H9 (cell line): ENCODE results near the gene FCMR. TPM values are rescaled to one million over a fixed set of nuclear protein-coding genes. Genes with fewer than 3 reads are reported as not detected.

Experiments used
- DNase-seq: peaks from one replicate; pipeline ENCODE4 v3.0.0-alpha.2; 2017
- H2AFZ ChIP-seq: one replicate; pipeline ENCODE4 v1.6.1; 2013; ENCODE audit warnings: mild to moderate bottlenecking, low read length, control low read depth, moderate library complexity
- H2AK5ac ChIP-seq: 2 replicates; pipeline ENCODE4 v1.6.1; 2013; ENCODE audit warnings: low read length, control low read depth, mixed read lengths; ENCODE audit not compliant: insufficient read length
- H2BK120ac ChIP-seq: one replicate; pipeline ENCODE4 v1.6.1; 2013; ENCODE audit warnings: low read depth, mild to moderate bottlenecking, low read length, control low read depth, inconsistent platforms; ENCODE audit not compliant: poor library complexity, severe bottlenecking
- H2BK12ac ChIP-seq: 2 replicates; pipeline ENCODE4 v1.6.1; 2013; ENCODE audit warnings: low read length, control low read depth, mixed read lengths, low read depth; ENCODE audit not compliant: insufficient read length
- H2BK15ac ChIP-seq: 2 replicates; pipeline ENCODE4 v1.6.1; 2013; ENCODE audit warnings: low read depth, low read length, control low read depth
- H2BK20ac ChIP-seq: one replicate; pipeline ENCODE4 v1.6.1; 2013; ENCODE audit warnings: low read depth, mild to moderate bottlenecking, low read length, control low read depth, inconsistent platforms; ENCODE audit not compliant: poor library complexity, severe bottlenecking
- H2BK5ac ChIP-seq: 2 replicates; pipeline ENCODE4 v1.6.1; 2013; ENCODE audit warnings: low read length, control low read depth, mixed read lengths; ENCODE audit not compliant: insufficient read length
- H3K14ac ChIP-seq: 2 replicates; pipeline ENCODE4 v1.6.1; 2013; ENCODE audit warnings: low read length, control low read depth; ENCODE audit not compliant: insufficient read depth
- H3K18ac ChIP-seq: 2 replicates; pipeline ENCODE4 v1.6.1; 2013; ENCODE audit warnings: low read depth, mild to moderate bottlenecking, mixed read lengths, low read length, control low read depth; ENCODE audit not compliant: insufficient read length
- H3K23ac ChIP-seq: 2 replicates; pipeline ENCODE4 v1.6.1; 2013; ENCODE audit warnings: low read length, control low read depth, mixed read lengths, low read depth; ENCODE audit not compliant: insufficient read length
- H3K23me2 ChIP-seq: 2 replicates; pipeline ENCODE4 v1.6.1; 2013; ENCODE audit warnings: low read depth, mild to moderate bottlenecking, mixed read lengths, low read length, control low read depth; ENCODE audit not compliant: insufficient read length, poor library complexity, severe bottlenecking
- H3K27ac ChIP-seq: 2 replicates; pipeline ENCODE4 v1.5.1; 2013; ENCODE audit warnings: low read length, control low read depth, mixed read lengths, low read depth; ENCODE audit not compliant: insufficient read length
- H3K27me3 ChIP-seq: 2 replicates; pipeline ENCODE4 v1.6.1; 2013; ENCODE audit warnings: low read length, control low read depth, inconsistent platforms; ENCODE audit not compliant: insufficient read depth
- H3K4ac ChIP-seq: 2 replicates; pipeline ENCODE4 v1.6.1; 2013; ENCODE audit warnings: low read depth, mild to moderate bottlenecking, control low read depth, inconsistent platforms, low read length, moderate library complexity
- H3K4me1 ChIP-seq: 2 replicates; pipeline ENCODE4 v1.6.1; 2013; ENCODE audit warnings: low read length, control low read depth, inconsistent platforms; ENCODE audit not compliant: insufficient read depth
- H3K4me2 ChIP-seq: 2 replicates; pipeline ENCODE4 v1.6.1; 2013; ENCODE audit warnings: low read length, control low read depth, mixed read lengths; ENCODE audit not compliant: insufficient read length, insufficient read depth
- H3K56ac ChIP-seq: 2 replicates; pipeline ENCODE4 v1.6.1; 2013; ENCODE audit warnings: low read depth, mild to moderate bottlenecking, mixed read lengths, low read length, control low read depth; ENCODE audit not compliant: insufficient read length
- H3K79me1 ChIP-seq: 2 replicates; pipeline ENCODE4 v1.6.1; 2013; ENCODE audit warnings: low read depth, mild to moderate bottlenecking, moderate library complexity, low read length, control low read depth, inconsistent platforms; ENCODE audit not compliant: insufficient read depth, poor library complexity, severe bottlenecking
- H3K79me2 ChIP-seq: 2 replicates; pipeline ENCODE4 v1.6.1; 2013; ENCODE audit warnings: low read length, control low read depth, inconsistent platforms; ENCODE audit not compliant: insufficient read depth
- H3K9ac ChIP-seq: 2 replicates; pipeline ENCODE4 v1.6.1; 2013; ENCODE audit warnings: low read length, control low read depth, mixed read lengths; ENCODE audit not compliant: insufficient read length; ENCODE audit errors: extremely low read depth
- H3K9me3 ChIP-seq: one replicate; pipeline ENCODE4 v1.6.1; 2013; ENCODE audit warnings: low read depth, low read length, inconsistent platforms; ENCODE audit not compliant: control insufficient read depth
- H3T11ph ChIP-seq: one replicate; pipeline ENCODE4 v1.6.1; 2013; ENCODE audit warnings: mild to moderate bottlenecking, low read length, control low read depth, inconsistent platforms
- H4K20me1 ChIP-seq: one replicate; pipeline ENCODE4 v1.6.1; 2013; ENCODE audit not compliant: control insufficient read depth, insufficient read length, insufficient read depth
- H4K5ac ChIP-seq: 2 replicates; pipeline ENCODE4 v1.6.1; 2013; ENCODE audit warnings: low read depth, mild to moderate bottlenecking, mixed read lengths, low read length, control low read depth; ENCODE audit not compliant: insufficient read length
- H4K8ac ChIP-seq: replicated peaks from 2 replicates; pipeline ENCODE4 v1.6.1; 2013; ENCODE audit warnings: low read length, control low read depth, mixed read lengths, low read depth; ENCODE audit not compliant: insufficient read length
- H4K91ac ChIP-seq: 2 replicates; pipeline ENCODE4 v1.6.1; 2013; ENCODE audit warnings: low read depth, mild to moderate bottlenecking, moderate library complexity, mixed read lengths, low read length, control low read depth; ENCODE audit not compliant: insufficient read length
- H3K27ac Mint-ChIP-seq, 3 experiments: 2 replicates in 2 of 3; 3 replicates in 1 of 3; pipeline ENCODE4 v1.8.0; 2020 to 2021; ENCODE audit warnings: mixed read lengths in 3 of 3, mild to moderate bottlenecking in 1 of 3, moderate library complexity in 1 of 3
- H3K27me3 Mint-ChIP-seq: 2 replicates; pipeline ENCODE4 v1.8.0; 2021; ENCODE audit warnings: low read depth, mild to moderate bottlenecking, moderate library complexity, mixed read lengths
- H3K36me3 Mint-ChIP-seq, 3 experiments: 2 replicates in 2 of 3; 3 replicates in 1 of 3; pipeline ENCODE4 v1.8.0; 2020 to 2021; ENCODE audit warnings: low read depth in 3 of 3, mixed read lengths in 3 of 3; ENCODE audit not compliant: insufficient read depth in 1 of 3
- H3K4me1 Mint-ChIP-seq, 2 experiments: 2 replicates each; pipeline ENCODE4 v1.8.0; 2020; ENCODE audit warnings: mixed read lengths in 2 of 2
- H3K4me3 Mint-ChIP-seq, 2 experiments: 2 replicates in 1 of 2; 3 replicates in 1 of 2; pipeline ENCODE4 v1.8.0; 2020 to 2021; ENCODE audit warnings: mild to moderate bottlenecking in 2 of 2, mixed read lengths in 2 of 2, moderate library complexity in 1 of 2
- H3K9me3 Mint-ChIP-seq, 2 experiments: 2 replicates in 1 of 2; 3 replicates in 1 of 2; pipeline ENCODE4 v1.8.0; 2020; ENCODE audit warnings: mild to moderate bottlenecking in 2 of 2, mixed read lengths in 2 of 2, moderate library complexity in 1 of 2
- CTCF ChIP-seq: fragments of 200-600 bp; sonication (generic); conservative IDR thresholded peaks from 3 replicates; pipeline ENCODE4 v1.8.0; 2021; ENCODE audit warnings: antibody characterized with exemption, mild to moderate bottlenecking
- WGBS: extraction: QIAGEN DNeasy Blood & Tissue Kit; methylation state at CpG from one replicate; pipeline ENCODE4 v1.1.7; 2013; ENCODE audit warnings: missing lambda C conversion rate, low lambda C conversion rate, mixed read lengths; ENCODE audit not compliant: insufficient read length; ENCODE audit errors: extremely low coverage; 5-methylcytosine and 5-hydroxymethylcytosine counted together
- total RNA-seq: library from RNA; stranded (reverse); gene quantifications from 2 replicates; pipeline ENCODE4 v1.2.1, GENCODE V29; 2021

Gene FCMR
- total RNA-seq, 1 experiment from 2014 or later: not detected

GRCh38 chr1:206898915-206899431 lies 22.8 kb downstream of the FCMR start:
- Histone ChIP-seq H2AFZ (no peak overlapping the region), H3K27me3 (no peaks in the 10 kb centered on the region), H3K9ac (no peak overlapping the region), H3K79me2 (no peaks in the 10 kb centered on the region), H4K20me1 (no peaks in the 10 kb centered on the region), H2BK5ac (no peak overlapping the region), H4K91ac (no peak overlapping the region), H2BK12ac (no peak overlapping the region), H2AK5ac (no peak overlapping the region), H3K4me1 (no peaks in the 10 kb centered on the region), H3K56ac (no peak overlapping the region), H3K27ac (no peak overlapping the region), H3K23me2 (no peaks in the 10 kb centered on the region), H4K5ac (no peak overlapping the region), H3K4ac (no peak overlapping the region), H3K18ac (no peak overlapping the region), H3K23ac (no peak overlapping the region), H2BK120ac (no peak overlapping the region), H3K79me1 (no peaks in the 10 kb centered on the region), H3K9me3 (no peaks in the 10 kb centered on the region), H3K14ac (no peak overlapping the region), H3T11ph (no peak overlapping the region), H2BK20ac (no peak overlapping the region), H4K8ac (no peak overlapping the region), H3K4me2 (no peak overlapping the region), H2BK15ac (no peak overlapping the region)
- H3K27ac Mint-ChIP-seq: peak overlapping the region in 1 of 3 experiments; percentile 29; a peak in 2 of 7 replicates
- no peaks in the 10 kb centered on the region for H3K36me3 Mint-ChIP-seq
- peaks cover 7 to 8% of the 10 kb centered on the region in 2 experiments; a peak in 3 of 4 replicates for H3K4me1 Mint-ChIP-seq
- WGBS: no CpG with 5 or more reads among the region's 13 CpGs
- no peak overlapping the region for H3K4me3 Mint-ChIP-seq
- TF ChIP-seq CTCF: no peak
- peaks cover 21% of the 10 kb centered on the region for H3K27me3 Mint-ChIP-seq
- no peak for DNase-seq
- no peaks in the 10 kb centered on the region for H3K9me3 Mint-ChIP-seq
